Osteocyte (in vitro differentiated cells): Measurements from ENCODE around the gene KCNK6. TPM values are rescaled to one million over a fixed set of nuclear protein-coding genes. Genes with fewer than 3 reads are reported as not detected.

Experiments used
- DNase-seq: peaks from one replicate; pipeline ENCODE4 v3.0.0; 2021; ENCODE audit warnings: mixed read lengths; ENCODE audit not compliant: unreplicated experiment; ENCODE audit errors: extremely low spot score
- H3K27ac Mint-ChIP-seq: one replicate; pipeline ENCODE4 v1.8.0; 2021; ENCODE audit warnings: mild to moderate bottlenecking, mixed read lengths; ENCODE audit not compliant: unreplicated experiment
- H3K27me3 Mint-ChIP-seq: one replicate; pipeline ENCODE4 v1.8.0; 2021; ENCODE audit warnings: mixed read lengths; ENCODE audit not compliant: unreplicated experiment
- H3K36me3 Mint-ChIP-seq: one replicate; pipeline ENCODE4 v1.8.0; 2021; ENCODE audit warnings: mixed read lengths; ENCODE audit not compliant: unreplicated experiment
- H3K4me1 Mint-ChIP-seq: one replicate; pipeline ENCODE4 v1.8.0; 2021; ENCODE audit warnings: mixed read lengths; ENCODE audit not compliant: unreplicated experiment
- H3K4me3 Mint-ChIP-seq: one replicate; pipeline ENCODE4 v1.8.0; 2021; ENCODE audit warnings: mild to moderate bottlenecking, moderate library complexity, mixed read lengths; ENCODE audit not compliant: unreplicated experiment
- H3K9me3 Mint-ChIP-seq: one replicate; pipeline ENCODE4 v1.8.0; 2021; ENCODE audit warnings: mixed read lengths; ENCODE audit not compliant: unreplicated experiment
- total RNA-seq: library from RNA; stranded (reverse); gene quantifications from 2 replicates; pipeline ENCODE4 v1.2.1, GENCODE V29; 2021
- TF ChIP-seq, protein P1 (sequence below): fragments of 200-600 bp; sonication (generic); IDR thresholded peaks from 2 replicates; pipeline ENCODE4 v1.5.0; 2021; ENCODE audit warnings: antibody characterized with exemption, mild to moderate bottlenecking, moderate library complexity

Gene KCNK6
- total RNA-seq, 1 donor from 2014 or later, result 13.0 TPM

DNA sequence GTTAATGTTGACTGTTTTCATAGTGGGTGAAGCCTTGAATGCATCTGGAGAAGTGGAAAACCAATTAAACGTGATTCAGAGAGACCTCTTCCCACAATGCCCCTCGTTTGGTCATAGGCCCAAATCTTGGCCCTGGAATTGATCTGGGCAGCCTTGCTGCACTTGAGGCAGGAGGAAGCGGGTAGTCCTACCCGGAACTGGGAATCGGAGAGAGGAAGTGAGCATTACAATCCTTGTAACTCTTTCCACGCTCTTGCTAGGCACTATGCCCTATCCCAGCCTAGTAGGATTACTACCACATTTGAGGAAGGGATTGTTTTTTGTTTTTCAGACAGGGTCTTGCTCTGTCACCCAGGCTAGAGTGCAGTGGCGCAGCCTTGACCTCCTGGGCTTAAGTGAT lies 3.6 kb downstream of the KCNK6 start:
- TF ChIP-seq, protein P1, sequence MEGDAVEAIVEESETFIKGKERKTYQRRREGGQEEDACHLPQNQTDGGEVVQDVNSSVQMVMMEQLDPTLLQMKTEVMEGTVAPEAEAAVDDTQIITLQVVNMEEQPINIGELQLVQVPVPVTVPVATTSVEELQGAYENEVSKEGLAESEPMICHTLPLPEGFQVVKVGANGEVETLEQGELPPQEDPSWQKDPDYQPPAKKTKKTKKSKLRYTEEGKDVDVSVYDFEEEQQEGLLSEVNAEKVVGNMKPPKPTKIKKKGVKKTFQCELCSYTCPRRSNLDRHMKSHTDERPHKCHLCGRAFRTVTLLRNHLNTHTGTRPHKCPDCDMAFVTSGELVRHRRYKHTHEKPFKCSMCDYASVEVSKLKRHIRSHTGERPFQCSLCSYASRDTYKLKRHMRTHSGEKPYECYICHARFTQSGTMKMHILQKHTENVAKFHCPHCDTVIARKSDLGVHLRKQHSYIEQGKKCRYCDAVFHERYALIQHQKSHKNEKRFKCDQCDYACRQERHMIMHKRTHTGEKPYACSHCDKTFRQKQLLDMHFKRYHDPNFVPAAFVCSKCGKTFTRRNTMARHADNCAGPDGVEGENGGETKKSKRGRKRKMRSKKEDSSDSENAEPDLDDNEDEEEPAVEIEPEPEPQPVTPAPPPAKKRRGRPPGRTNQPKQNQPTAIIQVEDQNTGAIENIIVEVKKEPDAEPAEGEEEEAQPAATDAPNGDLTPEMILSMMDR, result no peak
- H3K27me3 Mint-ChIP-seq, result no peaks in the 10 kb centered on the region
- DNase-seq, result no peak
- H3K9me3 Mint-ChIP-seq, result no peaks in the 10 kb centered on the region
- no peak overlapping the region for H3K4me3 Mint-ChIP-seq
- no peak overlapping the region for H3K27ac Mint-ChIP-seq
- H3K36me3 Mint-ChIP-seq, result peaks cover 18% of the 10 kb centered on the region
- peaks cover 35% of the 10 kb centered on the region for H3K4me1 Mint-ChIP-seq

DNA sequence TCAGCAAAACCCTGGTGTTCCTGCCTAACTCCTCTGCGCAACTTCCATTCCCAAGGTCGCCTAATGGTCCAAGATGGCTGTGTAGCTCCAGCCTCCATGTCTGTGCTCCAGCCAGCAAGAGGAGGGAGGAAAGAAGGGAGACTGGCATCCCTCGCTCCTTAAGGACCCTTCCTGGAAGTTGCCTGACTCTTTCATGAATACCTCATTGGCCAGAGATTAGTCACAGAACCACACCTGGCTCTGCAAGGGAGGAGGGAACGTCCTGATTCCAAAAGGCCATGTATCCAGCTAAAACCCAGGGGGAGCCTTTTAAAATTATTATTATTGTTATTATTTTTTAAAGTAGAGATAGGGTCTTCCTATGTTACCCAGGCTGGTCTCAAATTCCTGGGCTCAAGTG lies 4.8 kb downstream of the KCNK6 start:
- Mint-ChIP-seq H3K9me3 (no peaks in the 10 kb centered on the region), H3K27ac (no peak overlapping the region), H3K4me3 (no peak overlapping the region), H3K4me1 (peaks cover 25% of the 10 kb centered on the region), H3K27me3 (no peaks in the 10 kb centered on the region), H3K36me3 (peaks cover 23% of the 10 kb centered on the region)
- no peak for DNase-seq
- TF ChIP-seq, protein P1, result no peak

DNA sequence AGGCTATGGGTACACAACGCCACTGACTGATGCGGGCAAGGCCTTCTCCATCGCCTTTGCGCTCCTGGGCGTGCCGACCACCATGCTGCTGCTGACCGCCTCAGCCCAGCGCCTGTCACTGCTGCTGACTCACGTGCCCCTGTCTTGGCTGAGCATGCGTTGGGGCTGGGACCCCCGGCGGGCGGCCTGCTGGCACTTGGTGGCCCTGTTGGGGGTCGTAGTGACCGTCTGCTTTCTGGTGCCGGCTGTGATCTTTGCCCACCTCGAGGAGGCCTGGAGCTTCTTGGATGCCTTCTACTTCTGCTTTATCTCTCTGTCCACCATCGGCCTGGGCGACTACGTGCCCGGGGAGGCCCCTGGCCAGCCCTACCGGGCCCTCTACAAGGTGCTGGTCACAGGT lies 6.9 kb downstream of the KCNK6 start:
- Mint-ChIP-seq H3K4me1 (peaks cover 8% of the 10 kb centered on the region), H3K9me3 (no peaks in the 10 kb centered on the region), H3K4me3 (no peak overlapping the region), H3K27me3 (no peaks in the 10 kb centered on the region), H3K27ac (no peak overlapping the region), H3K36me3 (peaks cover 23% of the 10 kb centered on the region)
- TF ChIP-seq, protein P1, result no peak
- no peak for DNase-seq

DNA sequence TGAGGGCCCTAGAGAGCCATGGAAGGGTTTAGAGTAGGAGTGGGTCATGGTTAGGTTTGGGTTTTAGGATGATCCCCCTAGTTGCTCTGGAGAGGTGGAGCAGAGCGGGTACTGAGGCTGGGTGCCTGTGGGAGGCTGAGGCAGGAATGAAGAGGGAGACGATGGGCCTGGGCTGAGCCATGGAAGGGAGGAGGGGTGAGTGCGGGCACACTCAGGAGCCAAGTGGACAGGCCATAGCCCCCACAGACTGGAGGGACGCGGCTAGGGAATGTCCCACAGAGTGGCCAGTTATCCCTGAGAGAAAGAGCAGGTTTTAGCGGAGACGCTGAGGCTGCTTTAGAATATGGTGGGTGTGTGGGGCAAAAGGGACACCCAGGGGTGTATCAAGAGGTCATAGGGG lies 10.0 kb downstream of the KCNK6 start:
- no peaks in the 10 kb centered on the region for H3K4me1 Mint-ChIP-seq
- H3K4me3 Mint-ChIP-seq, result no peak overlapping the region
- no peak for DNase-seq
- TF ChIP-seq, protein P1, result no peak
- no peak overlapping the region for H3K27ac Mint-ChIP-seq
- peaks cover 19% of the 10 kb centered on the region for H3K36me3 Mint-ChIP-seq
- no peaks in the 10 kb centered on the region for H3K9me3 Mint-ChIP-seq
- no peaks in the 10 kb centered on the region for H3K27me3 Mint-ChIP-seq

DNA sequence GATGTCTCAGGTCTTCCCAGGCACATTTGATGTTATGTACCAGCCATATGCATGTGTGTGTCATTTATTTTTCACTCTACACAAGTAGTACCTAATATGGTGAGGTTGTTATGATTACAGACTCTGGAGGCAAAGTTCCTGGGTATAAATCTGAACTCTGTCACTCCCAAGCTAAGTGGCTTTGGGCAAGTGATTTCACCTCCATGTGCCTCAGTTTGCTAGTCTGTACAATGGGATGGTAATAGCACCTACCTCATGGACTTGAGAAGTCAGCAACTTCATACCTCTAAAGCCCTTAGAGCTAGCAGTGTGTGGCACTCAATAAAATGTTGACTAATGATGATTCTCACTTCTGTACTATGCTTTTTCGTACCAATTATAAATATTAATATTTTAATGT lies 12.1 kb downstream of the KCNK6 start:
- H3K9me3 Mint-ChIP-seq, result no peaks in the 10 kb centered on the region
- no peak for DNase-seq
- H3K4me3 Mint-ChIP-seq, result no peak overlapping the region
- H3K36me3 Mint-ChIP-seq, result peaks cover 17% of the 10 kb centered on the region
- no peaks in the 10 kb centered on the region for H3K27me3 Mint-ChIP-seq
- TF ChIP-seq, protein P1, result no peak
- H3K27ac Mint-ChIP-seq, result no peak overlapping the region
- no peaks in the 10 kb centered on the region for H3K4me1 Mint-ChIP-seq
